SU-DHL-6 (cell line): Measurements from ENCODE around the gene ALPK1.

ENCODE experiments used
- H2AFZ ChIP-seq: fragments of 200-600 bp; sonication (generic); 2 replicates; pipeline ENCODE4 v1.6.1; 2014; ENCODE audit warnings: low read depth, mild to moderate bottlenecking, moderate library complexity, mixed read lengths, antibody characterized with exemption, low read length; ENCODE audit not compliant: severe bottlenecking
- H3F3A ChIP-seq: fragments of 200-600 bp; shearing (Covaris generic); 2 replicates; pipeline ENCODE4 v1.6.0; 2016; ENCODE audit warnings: antibody characterized with exemption, mild to moderate bottlenecking; ENCODE audit not compliant: insufficient read depth
- H3K27ac ChIP-seq: fragments of 200-600 bp; sonication (generic); 2 replicates; pipeline ENCODE4 v1.5.1; 2016; ENCODE audit warnings: low read depth, mild to moderate bottlenecking, low read length, moderate library complexity, mixed read lengths
- H3K27me3 ChIP-seq: fragments of 200-600 bp; sonication (generic), shearing (Covaris generic); 2 replicates; pipeline ENCODE4 v1.6.0; 2014; ENCODE audit warnings: mild to moderate bottlenecking, low read length
- H3K36me3 ChIP-seq: fragments of 200-600 bp; sonication (generic); 2 replicates; pipeline ENCODE4 v1.6.1; 2014; ENCODE audit warnings: mild to moderate bottlenecking, low read length, mixed read lengths
- H3K4me2 ChIP-seq: fragments of 300-600, 200-600 bp; shearing (Covaris generic), sonication (generic); 2 replicates; pipeline ENCODE4 v1.6.0; 2014; ENCODE audit warnings: low read length, low read depth, mild to moderate bottlenecking; ENCODE audit not compliant: poor library complexity, severe bottlenecking
- H3K4me3 ChIP-seq: fragments of 200-600 bp; sonication (generic); 2 replicates; pipeline ENCODE4 v1.5.1; 2014; ENCODE audit warnings: antibody characterized with exemption, low read length, mild to moderate bottlenecking, mixed read lengths; ENCODE audit not compliant: insufficient read depth, poor library complexity, severe bottlenecking
- H3K79me2 ChIP-seq: fragments of 200-600 bp; sonication (generic); 2 replicates; pipeline ENCODE4 v1.6.1; 2014; ENCODE audit warnings: mild to moderate bottlenecking, low read length, moderate library complexity; ENCODE audit not compliant: insufficient read depth
- H3K9ac ChIP-seq: fragments of 200-600 bp; sonication (generic); 2 replicates; pipeline ENCODE4 v1.7.0; 2014; ENCODE audit warnings: mild to moderate bottlenecking, low read length
- H3K9me2 ChIP-seq: fragments of 200-600 bp; sonication (generic); replicated peaks from 2 replicates; pipeline ENCODE4 v1.6.1; 2014; ENCODE audit warnings: low read length; ENCODE audit not compliant: insufficient read depth
- H3K9me3 ChIP-seq: fragments of 200-600 bp; sonication (generic); 2 replicates; pipeline ENCODE4 v1.6.1; 2014; ENCODE audit warnings: low read length, mixed read lengths; ENCODE audit not compliant: insufficient read depth
- H4K20me1 ChIP-seq: fragments of 200-600 bp; sonication (generic); 2 replicates; pipeline ENCODE4 v1.6.1; 2014; ENCODE audit warnings: low read depth, mild to moderate bottlenecking, antibody characterized with exemption, low read length, moderate library complexity, mixed read lengths
- EZH2phosphoT487 ChIP-seq: fragments of 200-600 bp; sonication (generic), shearing (Covaris generic); conservative IDR thresholded peaks from 2 replicates; pipeline ENCODE4 v1.6.1; 2018; ENCODE audit warnings: mild to moderate bottlenecking, antibody characterized with exemption, low read length, moderate library complexity, mixed read lengths
- TF ChIP-seq, protein P1 (sequence below): fragments of 200-600 bp; sonication (generic); IDR thresholded peaks from one replicate; pipeline ENCODE4 v1.5.1; 2017; ENCODE audit warnings: antibody characterized with exemption, mild to moderate bottlenecking, low read length, moderate library complexity; ENCODE audit not compliant: insufficient read depth, poor library complexity, severe bottlenecking

Gene ALPK1

GRCh38 chr4:112296949-112297880 is at the start of gene ALPK1:
TSS of gene ALPK1 (plus strand) at chr4:112297369.
- no peaks in the 10 kb centered on the region for H3K9me2 ChIP-seq
- TF ChIP-seq, protein P1, sequence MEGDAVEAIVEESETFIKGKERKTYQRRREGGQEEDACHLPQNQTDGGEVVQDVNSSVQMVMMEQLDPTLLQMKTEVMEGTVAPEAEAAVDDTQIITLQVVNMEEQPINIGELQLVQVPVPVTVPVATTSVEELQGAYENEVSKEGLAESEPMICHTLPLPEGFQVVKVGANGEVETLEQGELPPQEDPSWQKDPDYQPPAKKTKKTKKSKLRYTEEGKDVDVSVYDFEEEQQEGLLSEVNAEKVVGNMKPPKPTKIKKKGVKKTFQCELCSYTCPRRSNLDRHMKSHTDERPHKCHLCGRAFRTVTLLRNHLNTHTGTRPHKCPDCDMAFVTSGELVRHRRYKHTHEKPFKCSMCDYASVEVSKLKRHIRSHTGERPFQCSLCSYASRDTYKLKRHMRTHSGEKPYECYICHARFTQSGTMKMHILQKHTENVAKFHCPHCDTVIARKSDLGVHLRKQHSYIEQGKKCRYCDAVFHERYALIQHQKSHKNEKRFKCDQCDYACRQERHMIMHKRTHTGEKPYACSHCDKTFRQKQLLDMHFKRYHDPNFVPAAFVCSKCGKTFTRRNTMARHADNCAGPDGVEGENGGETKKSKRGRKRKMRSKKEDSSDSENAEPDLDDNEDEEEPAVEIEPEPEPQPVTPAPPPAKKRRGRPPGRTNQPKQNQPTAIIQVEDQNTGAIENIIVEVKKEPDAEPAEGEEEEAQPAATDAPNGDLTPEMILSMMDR, result no peak
- TF ChIP-seq EZH2phosphoT487, result no peak
- no peaks in the 10 kb centered on the region for H3K9me3 ChIP-seq
- H3K27ac ChIP-seq, result no peak within 1 kb of the TSS
- H3K4me3 ChIP-seq, result no peak within 1 kb of the TSS
- no peaks in the 10 kb centered on the region for H3K36me3 ChIP-seq
- H3K4me2 ChIP-seq, result peak within 1 kb of the TSS; percentile 57
- H3K27me3 ChIP-seq, result no peaks in the 10 kb centered on the region
- H3F3A ChIP-seq, result no peaks in the 10 kb centered on the region
- H4K20me1 ChIP-seq, result no peaks in the 10 kb centered on the region
- H3K9ac ChIP-seq, result peak within 1 kb of the TSS; percentile 27
- H3K79me2 ChIP-seq, result no peaks in the 10 kb centered on the region
- peak within 1 kb of the TSS; percentile 83 for H2AFZ ChIP-seq

GRCh38 chr4:112251019-112251643 is 46.0 kb upstream of the ALPK1 start:
- Histone ChIP-seq H3K36me3 (no peaks in the 10 kb centered on the region), H3K27ac (no peak overlapping the region), H3K9ac (no peak overlapping the region), H2AFZ (no peak overlapping the region), H3K9me2 (no peaks in the 10 kb centered on the region), H3K79me2 (no peaks in the 10 kb centered on the region), H3K4me3 (no peak overlapping the region), H3K4me2 (no peak overlapping the region), H3F3A (no peaks in the 10 kb centered on the region), H4K20me1 (no peaks in the 10 kb centered on the region), H3K9me3 (no peaks in the 10 kb centered on the region), H3K27me3 (no peaks in the 10 kb centered on the region)
- no peak for TF ChIP-seq EZH2phosphoT487
- TF ChIP-seq, protein P1, result no peak

DNA sequence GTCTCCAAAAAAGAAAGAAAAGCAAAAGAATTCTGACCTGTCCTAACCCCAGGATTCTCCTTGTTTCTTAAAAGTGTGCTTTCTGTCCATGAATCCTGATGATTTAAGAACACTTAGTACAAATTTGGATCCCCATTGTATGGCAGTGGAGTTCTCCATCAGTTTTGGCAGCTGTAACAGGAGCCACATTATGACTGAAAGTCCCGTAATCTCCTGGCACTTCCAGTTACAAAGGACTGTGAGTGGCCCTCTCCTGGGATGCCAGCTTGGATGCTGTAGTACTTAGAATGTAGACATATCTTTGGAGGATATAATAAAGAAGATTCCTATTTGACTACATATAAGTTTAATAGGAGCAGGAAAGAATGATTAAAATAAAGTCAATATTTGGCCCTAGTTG is 44.9 kb upstream of the ALPK1 start:
- no peak overlapping the region for H3K4me2 ChIP-seq
- no peak overlapping the region for H3K9ac ChIP-seq
- no peaks in the 10 kb centered on the region for H3K9me3 ChIP-seq
- H3F3A ChIP-seq, result no peaks in the 10 kb centered on the region
- H3K27me3 ChIP-seq, result no peaks in the 10 kb centered on the region
- no peak overlapping the region for H2AFZ ChIP-seq
- no peaks in the 10 kb centered on the region for H3K36me3 ChIP-seq
- TF ChIP-seq, protein P1, result no peak
- TF ChIP-seq EZH2phosphoT487, result no peak
- H3K27ac ChIP-seq, result no peak overlapping the region
- no peaks in the 10 kb centered on the region for H4K20me1 ChIP-seq
- H3K9me2 ChIP-seq, result no peaks in the 10 kb centered on the region
- H3K4me3 ChIP-seq, result no peak overlapping the region
- H3K79me2 ChIP-seq, result no peaks in the 10 kb centered on the region
